ENCODE measurements around the gene EFNA2.

- no peak for TF ChIP-seq CTCF (IDR thresholded peaks at IDR 0.05)
- no peak for TF ChIP-seq POLR2A (IDR thresholded peaks at IDR 0.05)
Measured at GRCh38 chr19:1295169-1296012, 9.7 kb downstream of the EFNA2 start.
